ENCODE measurements around the gene MALSU1.
A peak's percentile ranks its signal among the peaks of the same experiment; 100 is the strongest.

The MALSU1 gene

GRCh38 chr7:23345601-23346000 lies 46.5 kb downstream of the MALSU1 start:
- Mint-ChIP-seq H3K27ac (peak overlapping the region in 1 of 3 experiments; percentile 13), H3K4me3 (no peak overlapping the region), H3K36me3 (ENCODE audit: low read depth) (peaks cover 77% of the 10 kb centered on the region), H3K4me1 (peaks cover 24% of the 10 kb centered on the region), H3K9me3 (no peaks in the 10 kb centered on the region), H3K27me3 (ENCODE audit: low read depth) (no peaks in the 10 kb centered on the region)
- no peak for TF ChIP-seq CTCF (IDR thresholded peaks at IDR 0.05; ENCODE audit: unreplicated experiment in 3 of 3)

GRCh38 chr7:23346316-23346715 lies 47.2 kb downstream of the MALSU1 start:
- peaks cover 26% of the 10 kb centered on the region for H3K4me1 Mint-ChIP-seq
- no peaks in the 10 kb centered on the region for H3K9me3 Mint-ChIP-seq
- no peak for TF ChIP-seq CTCF (IDR thresholded peaks at IDR 0.05; ENCODE audit: unreplicated experiment in 3 of 3)
- H3K27ac Mint-ChIP-seq: no peak overlapping the region
- peaks cover 74% of the 10 kb centered on the region for H3K36me3 Mint-ChIP-seq (ENCODE audit: low read depth)
- H3K27me3 Mint-ChIP-seq (ENCODE audit: low read depth): no peaks in the 10 kb centered on the region
- no peak overlapping the region for H3K4me3 Mint-ChIP-seq

GRCh38 chr7:23347033-23347681 lies 48.0 kb downstream of the MALSU1 start:
- no peak for TF ChIP-seq CTCF (IDR thresholded peaks at IDR 0.05; ENCODE audit: unreplicated experiment in 3 of 3)
- peaks cover 67% of the 10 kb centered on the region for H3K36me3 Mint-ChIP-seq (ENCODE audit: low read depth)
- H3K4me3 Mint-ChIP-seq: no peak overlapping the region
- no peak overlapping the region for H3K27ac Mint-ChIP-seq
- peaks cover 22% of the 10 kb centered on the region for H3K4me1 Mint-ChIP-seq
- H3K27me3 Mint-ChIP-seq (ENCODE audit: low read depth): no peaks in the 10 kb centered on the region
- no peaks in the 10 kb centered on the region for H3K9me3 Mint-ChIP-seq

GRCh38 chr7:23347682-23348180 lies 48.6 kb downstream of the MALSU1 start:
- no peaks in the 10 kb centered on the region for H3K27me3 Mint-ChIP-seq (ENCODE audit: low read depth)
- H3K27ac Mint-ChIP-seq: no peak overlapping the region
- no peak for TF ChIP-seq CTCF (IDR thresholded peaks at IDR 0.05; ENCODE audit: unreplicated experiment in 3 of 3)
- H3K9me3 Mint-ChIP-seq: no peaks in the 10 kb centered on the region
- H3K4me3 Mint-ChIP-seq: no peak overlapping the region
- peaks cover 16% of the 10 kb centered on the region for H3K4me1 Mint-ChIP-seq
- H3K36me3 Mint-ChIP-seq (ENCODE audit: low read depth): peaks cover 63% of the 10 kb centered on the region

GRCh38 chr7:23349484-23350157 lies 50.5 kb downstream of the MALSU1 start:
- no peaks in the 10 kb centered on the region for H3K9me3 Mint-ChIP-seq
- H3K27ac Mint-ChIP-seq: peak overlapping the region in 2 of 3 experiments; percentile 11 to 55
- no peak overlapping the region for H3K4me3 Mint-ChIP-seq
- TF ChIP-seq CTCF (IDR thresholded peaks at IDR 0.05; ENCODE audit: unreplicated experiment in 3 of 3): no peak
- H3K36me3 Mint-ChIP-seq (ENCODE audit: low read depth): peaks cover 63% of the 10 kb centered on the region
- H3K27me3 Mint-ChIP-seq (ENCODE audit: low read depth): no peaks in the 10 kb centered on the region
- H3K4me1 Mint-ChIP-seq: peaks cover 23% of the 10 kb centered on the region
